NCI-H2171 treated with DMSO at 0.1 percent for 48 hours (cell line): ENCODE results near the gene C20orf204.

Experiments used
- DNase-seq: peaks from one replicate; lab custom pipeline; 2025; lab: John Stamatoyannopoulos, UW

Gene C20orf204

DNA sequence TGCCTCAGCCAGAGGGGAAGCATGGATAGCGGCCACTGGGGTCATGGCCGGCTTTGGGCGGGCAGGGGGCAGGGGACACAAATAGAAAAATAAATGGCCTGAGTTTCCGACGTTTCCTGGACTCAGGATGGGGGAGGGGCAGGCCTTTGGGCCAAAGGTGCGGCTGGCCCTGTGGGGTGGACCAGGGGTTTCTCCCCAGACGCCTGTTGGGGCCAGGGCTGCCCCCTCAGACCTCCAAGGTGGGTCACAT is 20.6 kb downstream of the C20orf204 start:
- no peak for DNase-seq

DNA sequence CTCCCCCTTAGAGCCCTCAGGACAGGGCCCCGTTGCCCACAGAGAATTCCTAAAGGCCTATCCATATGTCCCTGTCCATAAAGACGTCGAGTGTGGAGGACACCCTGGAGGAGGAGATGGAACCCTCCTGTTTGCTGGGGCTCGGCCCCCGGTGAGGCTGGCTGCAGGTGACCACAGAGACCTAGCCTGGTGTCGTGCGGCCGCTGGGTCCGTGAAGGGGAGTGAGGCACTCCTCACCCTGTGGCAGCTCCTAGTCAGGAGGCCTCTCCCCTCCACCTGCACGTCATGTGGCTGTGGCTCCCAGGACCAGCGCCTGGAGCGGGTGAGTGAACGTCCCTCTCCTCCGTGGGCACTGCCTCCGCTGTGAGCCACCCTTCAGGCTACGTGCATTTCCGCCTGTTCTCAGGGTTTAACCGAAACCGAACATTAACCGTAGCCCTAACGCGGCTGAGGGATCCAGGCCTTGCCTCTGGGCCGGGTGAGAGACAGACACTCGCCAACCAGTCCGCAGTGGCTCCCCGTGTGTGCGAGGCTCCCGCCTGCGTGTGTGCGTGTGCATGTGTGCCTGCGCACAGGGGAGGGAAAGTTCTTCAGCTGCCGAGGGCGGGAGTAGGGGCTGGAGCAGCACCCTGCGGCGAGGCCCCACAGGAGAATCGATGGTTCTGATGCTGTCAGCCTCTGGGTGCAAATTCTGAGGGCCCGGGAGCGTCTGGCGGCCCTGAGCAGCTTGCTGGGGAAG is 21.1 kb downstream of the C20orf204 start:
- DNase-seq: no peak

DNA sequence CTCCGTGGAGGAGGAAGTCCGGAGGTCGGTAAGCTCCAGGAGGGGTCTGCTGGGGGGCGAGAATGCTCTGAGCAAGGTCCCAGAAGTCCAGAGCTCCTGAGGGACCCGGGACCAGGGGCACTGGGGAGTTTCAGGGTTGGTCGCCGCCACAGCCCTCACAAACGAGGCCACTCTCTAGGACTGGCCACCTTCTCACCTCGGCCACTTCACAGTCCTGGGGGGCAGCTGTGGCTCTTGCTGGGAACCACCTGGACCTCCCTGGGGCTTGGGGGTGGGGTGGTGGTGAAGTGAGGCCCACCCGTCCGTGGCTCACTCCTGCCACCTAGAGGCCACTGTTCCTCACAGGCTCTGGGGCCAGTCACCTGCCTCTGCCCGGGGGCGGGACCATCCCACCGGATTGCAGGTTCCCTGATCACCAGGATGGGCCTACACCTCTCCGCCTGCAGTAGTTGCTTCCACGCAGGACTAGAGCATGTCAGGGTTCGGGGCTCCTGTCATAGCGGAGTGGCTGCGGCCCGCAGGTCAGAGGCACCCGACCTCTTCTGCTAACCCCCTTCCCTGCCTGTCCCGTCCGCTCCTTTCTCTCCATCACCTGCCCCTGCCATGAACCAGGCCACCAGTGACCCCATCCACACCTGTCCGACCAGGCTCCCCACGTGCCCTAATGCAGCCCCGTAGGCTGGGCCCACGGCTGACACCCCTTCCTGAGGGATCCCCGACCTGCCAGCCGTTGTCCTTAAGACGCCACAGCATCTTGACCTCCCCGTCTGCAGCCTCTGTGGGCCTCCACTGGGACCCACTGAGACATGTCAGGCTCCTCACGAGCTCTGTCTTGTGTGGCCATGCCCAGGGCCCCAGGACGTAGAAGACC is 21.9 kb downstream of the C20orf204 start:
- DNase-seq: peak; percentile 71

DNA sequence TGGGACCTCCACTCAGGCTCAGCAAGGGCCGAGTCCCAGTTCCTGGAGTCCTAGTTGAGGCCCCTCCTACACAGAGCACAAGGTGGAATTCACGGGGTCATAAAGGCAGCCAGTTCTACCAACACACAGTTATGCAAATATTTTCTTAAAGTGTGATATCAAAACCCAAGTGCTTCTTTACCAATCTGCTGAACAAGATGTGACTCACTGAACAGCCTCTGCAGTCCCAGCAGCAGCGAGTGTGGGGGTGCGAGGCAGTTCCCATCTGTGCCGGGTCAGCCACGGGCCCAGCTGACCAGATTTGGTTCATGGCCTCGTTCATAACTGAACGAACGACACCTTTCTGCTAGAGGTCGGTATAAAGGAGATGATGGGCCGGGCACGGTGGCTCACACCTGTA is 22.6 kb downstream of the C20orf204 start:
- no peak for DNase-seq

DNA sequence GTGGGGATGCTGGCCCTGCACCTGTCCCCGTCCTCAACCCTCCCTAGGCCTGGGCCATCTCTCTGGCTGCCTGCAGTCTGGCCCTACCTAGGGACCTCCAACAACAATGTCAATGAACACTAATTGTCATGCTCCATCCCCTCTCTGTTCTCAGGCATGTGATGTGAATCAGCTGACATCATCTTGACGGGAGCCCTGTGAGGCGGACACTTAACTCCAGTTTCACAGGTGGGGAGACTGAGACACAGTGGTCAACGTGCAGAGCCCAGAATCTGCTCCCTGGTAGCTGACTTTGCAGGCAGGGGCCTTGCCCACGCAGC is 26.3 kb downstream of the C20orf204 start:
- DNase-seq: no peak

DNA sequence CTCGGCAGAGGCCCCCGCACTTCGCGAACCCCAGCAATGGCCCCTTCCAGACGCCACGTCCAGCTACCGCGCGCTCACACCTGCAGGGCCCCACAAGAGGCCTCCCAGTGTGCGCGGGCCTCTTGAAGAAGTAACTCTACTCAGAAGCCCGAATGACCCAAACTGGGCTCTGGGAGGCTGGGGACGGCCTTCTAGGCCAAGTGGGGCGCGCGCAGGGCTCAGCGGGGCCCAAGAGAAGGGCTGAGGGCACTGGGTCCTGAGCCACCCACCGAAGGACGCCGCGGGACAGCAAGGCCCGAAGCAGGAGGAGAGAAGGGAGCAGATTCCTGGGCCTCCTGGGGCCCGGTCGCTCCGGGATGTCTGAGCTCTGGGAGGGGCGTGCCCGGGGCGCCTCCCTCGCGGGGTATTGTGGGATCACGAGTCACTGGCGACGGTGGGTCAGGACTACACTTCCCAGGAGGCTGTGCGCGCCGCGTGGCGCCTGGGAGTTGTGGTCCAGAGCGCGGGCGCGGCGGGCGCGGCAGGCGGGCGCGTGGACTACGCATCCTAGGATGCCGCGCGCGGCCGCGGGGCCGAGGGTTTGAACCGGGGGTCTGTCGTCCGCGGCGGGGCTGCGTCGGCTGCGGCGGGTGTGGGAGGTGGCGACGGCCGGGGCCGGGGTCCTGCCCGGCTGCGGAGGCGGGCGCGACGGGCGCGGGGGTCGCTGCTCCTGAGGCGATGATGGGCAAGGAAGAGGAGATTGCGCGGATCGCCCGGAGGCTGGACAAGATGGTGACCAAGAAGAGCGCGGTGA is 26.8 kb downstream of the C20orf204 start, which contains the start of gene TCEA2:
Gene TCEA2, plus strand, starts transcription at position 603 of the 793 bp plus-strand sequence. Its CDS starts 115 bp downstream, at position 718.
- DNase-seq: peak; percentile 96

DNA sequence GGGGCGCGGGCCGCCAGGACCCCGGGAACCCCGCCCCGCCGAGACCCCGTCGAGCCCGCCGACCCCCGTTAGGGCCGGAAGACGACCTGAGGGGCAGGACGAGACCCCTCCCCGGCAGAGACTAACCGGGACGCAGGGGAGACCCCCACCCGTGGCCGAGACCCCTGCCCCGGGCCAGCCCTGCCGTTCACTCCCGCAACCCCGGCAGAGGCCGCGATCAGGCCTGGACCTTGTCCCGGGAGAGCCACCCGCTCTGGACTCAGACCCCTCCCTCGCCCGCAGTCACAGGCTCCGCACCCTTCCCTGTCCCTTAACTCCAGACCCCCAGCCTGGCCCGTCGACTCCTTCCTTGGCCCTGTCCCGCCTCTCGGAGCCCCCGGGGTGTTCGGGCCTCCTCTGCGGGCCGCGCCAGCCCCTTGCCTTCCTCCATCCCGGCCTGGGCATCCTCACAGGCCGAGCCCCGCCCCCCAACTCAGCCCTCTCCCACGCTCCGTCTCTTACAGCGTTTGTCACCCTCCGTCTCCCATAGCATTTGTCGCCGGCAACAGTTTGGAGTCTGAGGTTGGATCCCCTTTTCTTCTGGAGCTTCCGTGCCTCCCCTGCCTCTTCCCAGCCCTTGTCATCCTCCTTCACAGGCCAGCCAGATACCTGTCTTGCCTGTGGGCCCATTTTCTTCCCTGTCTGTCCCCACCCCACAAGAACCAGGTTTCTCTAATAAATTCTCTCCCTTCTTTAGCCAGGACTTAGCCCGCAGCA is 27.6 kb downstream of the C20orf204 start:
- peak; percentile 24 for DNase-seq

DNA sequence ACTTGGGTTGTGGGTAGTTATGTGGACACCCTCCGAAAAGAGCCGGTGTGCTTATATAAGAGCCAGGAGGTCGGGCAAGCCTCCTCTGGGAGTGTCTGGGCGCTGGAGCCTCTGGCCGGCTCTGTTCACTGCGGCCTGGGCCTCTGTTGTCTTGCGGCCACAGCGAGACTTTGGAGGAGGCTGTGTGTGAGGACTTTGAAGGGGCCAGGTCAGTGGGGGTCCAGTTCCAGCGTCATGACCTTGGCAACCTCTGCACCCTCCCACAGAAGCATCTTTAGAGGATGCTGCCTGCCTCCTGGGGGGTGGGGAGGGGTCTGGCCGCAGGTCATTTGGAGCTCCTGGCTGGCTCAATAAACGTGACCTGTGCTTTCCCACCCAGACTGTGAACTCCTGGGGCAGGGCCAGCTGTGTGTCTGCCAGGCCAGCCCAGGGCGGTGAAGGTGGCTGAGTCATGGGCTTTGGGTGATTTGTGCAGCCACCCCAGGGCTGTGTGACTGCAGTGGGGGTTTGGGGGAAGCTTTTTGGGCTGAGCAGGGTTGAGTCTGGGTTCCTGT is 28.2 kb downstream of the C20orf204 start:
- no peak for DNase-seq

DNA sequence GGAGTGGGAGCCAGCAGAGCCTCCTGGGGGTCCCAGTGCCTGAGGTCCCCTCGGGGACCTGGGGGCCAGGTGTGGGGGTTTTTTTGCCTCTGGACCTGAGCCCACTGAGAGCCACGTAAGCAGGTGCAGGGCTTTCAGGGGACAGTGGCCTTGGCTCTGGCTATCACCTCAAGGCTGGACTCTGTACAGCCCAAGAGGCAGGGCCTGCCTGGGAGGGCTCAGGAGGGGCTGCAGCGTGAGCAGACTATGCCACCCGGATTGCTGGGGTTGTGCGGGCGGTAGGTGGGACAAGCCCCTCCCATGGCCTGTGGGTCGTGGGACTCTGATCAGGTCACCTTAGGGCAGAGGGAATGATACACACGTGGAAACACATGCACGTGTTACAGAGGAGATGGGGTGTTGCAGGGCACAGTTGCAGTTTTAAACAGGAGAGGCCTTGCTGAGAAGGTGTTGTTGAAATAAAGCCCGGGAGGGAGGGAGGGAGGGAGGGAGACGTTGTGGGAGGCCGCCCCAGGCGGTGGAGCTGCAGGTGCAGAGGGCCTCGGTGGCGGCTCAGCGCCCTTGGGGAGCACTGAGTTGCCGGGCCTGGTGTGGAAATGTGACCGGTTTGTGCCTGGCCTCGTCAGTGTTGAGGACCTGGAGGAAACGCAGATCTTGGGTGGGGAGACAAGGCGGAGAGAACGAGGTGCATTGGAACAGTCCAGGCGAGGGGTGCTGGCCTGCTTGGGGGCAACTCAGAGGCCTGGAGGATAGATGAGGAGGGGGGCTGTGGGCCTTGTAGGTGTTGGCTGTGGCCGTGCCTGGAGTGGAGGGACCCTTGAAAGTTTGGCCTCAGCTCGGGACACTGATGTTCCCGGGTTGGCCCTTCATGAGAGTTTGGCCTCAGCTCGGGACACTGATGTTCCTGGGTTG is 29.3 kb downstream of the C20orf204 start:
- DNase-seq: no peak

DNA sequence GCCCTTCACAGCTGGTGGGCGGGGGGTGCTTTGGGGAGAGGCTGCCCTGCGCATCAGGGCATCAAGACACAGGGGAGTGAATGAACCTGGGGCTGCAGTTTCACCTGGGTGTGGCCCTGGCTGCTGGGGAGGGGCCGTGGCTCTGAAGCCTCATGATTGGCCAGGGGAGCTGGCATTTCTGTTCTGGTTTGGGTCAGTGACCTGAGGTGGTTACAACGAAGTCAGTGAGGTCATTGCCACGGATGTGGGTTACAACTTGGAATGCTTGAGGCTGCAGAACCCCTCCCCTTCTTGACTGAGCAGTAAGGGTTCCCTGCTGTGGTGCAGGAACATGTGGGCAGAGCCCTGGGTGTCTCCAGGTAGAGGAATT is 30.0 kb downstream of the C20orf204 start:
- no peak for DNase-seq

DNA sequence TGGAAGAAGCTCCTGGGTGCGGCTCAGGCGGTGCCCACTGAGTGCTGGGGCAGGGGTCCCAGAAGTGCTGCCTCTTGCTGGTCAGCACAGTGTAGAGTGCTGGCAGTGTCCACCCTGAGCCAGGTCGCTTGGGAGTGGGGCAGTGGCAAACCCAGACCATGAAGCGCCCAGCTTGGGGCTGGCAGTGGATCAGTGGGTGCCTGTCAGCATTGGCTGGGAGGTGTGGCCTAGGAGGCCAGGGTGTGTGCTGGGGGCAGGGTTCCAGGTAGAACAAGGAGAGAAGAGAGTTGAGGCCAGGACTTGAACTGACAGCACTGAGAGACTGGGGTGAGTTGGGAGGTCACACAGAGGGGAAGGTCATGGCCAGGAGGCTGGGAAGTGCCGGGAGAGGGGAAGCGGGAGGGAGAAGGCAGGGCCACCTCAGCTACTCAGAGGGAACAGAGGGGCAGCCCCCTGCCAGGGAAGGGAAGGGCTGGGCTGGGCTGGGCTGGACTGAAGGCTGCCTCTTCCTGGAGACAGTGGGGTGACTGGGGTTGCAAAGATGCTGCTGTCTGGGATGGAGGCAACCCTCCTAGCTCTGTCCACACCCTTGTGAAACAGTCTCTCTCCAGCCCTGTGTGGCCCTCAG is 31.1 kb downstream of the C20orf204 start:
- DNase-seq: no peak

DNA sequence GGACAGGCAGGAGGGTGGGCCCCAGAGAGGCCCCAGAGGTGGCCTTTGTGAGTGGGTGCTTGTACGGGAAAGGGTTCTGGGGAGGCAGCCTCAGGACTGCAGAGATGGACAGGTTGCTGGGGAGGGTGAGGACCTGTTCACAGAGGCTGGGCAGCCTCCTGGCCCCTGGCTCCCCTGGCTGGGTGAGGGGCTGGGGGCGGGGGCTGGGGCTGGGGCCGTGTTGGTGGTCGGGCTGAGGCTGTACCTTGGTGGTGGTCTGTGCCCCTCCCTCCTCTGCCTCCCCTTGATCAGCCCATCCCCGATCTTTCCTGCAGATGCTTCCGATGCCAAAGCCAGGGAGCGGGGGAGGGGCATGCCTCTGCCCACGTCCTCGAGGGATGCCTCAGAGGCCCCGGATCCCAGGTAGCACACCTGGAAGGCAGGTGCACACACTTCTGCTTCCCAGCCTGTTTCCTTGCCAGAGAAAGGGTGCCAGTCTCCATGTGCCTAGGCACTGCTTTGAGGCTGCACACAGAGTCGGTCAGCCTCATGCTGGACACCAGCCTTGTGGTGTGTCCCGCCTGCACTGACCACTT is 31.8 kb downstream of the C20orf204 start:
- no peak for DNase-seq

DNA sequence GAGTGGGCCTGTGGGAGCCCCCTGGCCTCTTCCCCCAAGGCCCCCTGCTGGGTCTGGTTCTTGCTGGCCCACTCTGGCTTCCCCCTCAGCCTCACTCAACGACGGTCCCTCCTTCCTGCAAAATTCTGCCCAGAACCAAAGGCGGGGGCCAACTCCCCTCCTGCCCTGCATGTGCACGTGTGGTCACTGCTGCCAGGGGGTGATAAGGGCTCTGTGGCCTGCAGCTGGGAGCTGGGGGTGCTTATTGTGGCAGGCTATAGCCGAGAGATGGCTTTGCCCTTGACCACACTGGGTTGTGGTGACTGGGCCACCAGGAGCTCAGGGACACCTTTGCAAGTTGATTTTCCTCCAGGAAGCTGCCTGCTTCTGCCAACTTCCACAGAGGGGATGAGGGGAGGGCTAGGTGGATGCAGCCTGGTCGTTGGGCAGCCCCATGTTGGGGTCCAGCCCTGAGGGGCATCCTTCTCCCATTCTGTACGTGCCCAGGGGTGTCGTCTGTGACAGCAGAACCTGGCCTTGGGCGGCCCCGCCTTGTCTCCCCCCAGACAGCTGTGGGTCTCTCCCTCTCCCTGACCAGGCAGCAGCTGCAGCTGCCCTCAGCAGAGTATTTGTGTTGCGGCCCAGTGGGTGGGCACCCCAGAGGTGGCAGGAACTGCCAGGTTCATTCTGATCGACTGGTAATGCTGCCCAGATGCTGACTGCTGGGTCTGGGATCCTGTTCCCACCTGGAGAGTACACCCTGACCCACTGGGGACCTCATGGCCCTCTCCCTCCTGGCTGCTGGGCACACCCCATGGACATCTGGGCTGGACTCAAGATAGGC is 32.6 kb downstream of the C20orf204 start:
- DNase-seq: no peak

DNA sequence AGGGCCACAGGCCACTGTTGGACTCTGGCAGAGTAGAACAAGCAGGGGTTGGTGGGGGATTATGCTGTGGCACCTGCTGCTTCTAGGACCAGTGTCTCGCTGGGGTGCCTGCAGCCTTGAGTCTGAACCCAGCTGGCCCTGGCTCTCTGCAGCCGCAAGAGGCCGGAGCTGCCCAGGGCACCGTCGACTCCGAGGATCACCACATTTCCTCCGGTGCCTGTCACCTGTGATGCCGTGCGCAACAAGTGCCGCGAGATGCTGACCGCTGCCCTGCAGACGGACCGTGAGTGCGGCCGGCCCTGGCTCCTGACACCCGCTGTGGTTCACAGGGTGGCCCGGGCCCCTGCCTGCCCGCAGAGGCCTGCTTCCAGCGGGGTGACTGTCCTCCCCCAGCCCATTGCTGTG is 33.2 kb downstream of the C20orf204 start:
- DNase-seq: no peak

DNA sequence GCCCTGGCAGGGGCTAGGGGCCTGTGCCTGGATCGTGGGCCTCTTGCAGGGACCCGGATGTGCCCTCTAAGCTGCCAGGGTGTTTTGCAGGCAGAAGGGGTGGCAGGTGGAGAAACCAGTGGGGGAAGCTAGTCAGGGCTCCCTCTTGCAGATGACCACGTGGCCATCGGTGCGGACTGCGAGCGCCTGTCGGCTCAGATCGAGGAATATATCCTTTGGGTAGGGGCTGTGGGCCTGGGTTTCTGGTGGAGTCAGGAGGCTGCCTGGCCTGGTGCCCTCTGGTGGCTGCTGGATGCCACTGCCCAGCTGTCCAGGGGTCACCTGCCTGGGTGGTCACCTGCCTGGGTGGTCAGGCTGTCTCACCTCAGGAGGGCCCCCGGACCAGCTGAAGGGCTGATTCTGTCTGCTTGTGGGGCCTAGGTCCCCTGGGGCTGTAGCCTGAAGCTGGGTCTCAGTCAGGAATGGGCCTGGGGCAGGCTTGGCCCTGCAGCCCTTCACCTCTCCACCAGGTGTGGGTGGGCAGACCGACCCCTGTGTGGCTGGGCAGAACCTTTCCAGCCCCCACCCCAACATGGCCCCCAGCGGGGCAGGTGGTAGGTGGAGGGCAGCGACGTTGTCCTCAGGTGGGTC is 33.7 kb downstream of the C20orf204 start:
- no peak for DNase-seq

DNA sequence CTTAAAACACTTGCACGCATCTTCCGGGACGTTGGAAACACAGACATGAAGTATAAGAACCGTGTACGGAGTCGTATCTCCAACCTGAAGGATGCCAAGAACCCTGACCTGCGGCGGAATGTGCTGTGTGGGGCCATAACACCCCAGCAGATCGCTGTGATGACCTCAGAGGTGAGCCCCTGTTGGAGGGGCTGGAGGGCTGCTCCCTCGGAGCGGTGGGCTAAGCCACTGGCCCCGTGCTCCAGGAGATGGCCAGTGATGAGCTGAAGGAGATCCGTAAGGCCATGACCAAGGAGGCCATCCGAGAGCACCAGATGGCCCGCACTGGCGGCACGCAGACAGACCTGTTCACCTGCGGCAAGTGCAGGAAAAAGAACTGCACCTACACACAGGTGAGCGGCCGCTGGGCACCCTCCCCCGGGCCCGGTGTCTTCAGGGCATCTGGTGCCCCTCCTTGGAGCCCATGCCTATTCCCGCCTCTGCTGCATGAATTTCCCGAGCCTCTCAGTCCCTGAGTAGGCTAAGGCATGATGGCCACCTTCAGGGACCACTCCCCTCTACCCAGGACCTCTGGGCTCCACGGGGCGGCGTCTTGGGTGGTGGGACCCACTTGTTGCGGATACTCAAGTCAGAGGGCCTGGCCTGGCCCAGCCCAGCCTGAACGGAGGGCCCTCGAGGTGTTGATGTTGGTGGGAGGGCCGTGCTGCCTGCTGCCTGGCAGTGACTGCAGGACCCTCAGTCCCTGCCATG is 34.4 kb downstream of the C20orf204 start:
- DNase-seq: no peak

DNA sequence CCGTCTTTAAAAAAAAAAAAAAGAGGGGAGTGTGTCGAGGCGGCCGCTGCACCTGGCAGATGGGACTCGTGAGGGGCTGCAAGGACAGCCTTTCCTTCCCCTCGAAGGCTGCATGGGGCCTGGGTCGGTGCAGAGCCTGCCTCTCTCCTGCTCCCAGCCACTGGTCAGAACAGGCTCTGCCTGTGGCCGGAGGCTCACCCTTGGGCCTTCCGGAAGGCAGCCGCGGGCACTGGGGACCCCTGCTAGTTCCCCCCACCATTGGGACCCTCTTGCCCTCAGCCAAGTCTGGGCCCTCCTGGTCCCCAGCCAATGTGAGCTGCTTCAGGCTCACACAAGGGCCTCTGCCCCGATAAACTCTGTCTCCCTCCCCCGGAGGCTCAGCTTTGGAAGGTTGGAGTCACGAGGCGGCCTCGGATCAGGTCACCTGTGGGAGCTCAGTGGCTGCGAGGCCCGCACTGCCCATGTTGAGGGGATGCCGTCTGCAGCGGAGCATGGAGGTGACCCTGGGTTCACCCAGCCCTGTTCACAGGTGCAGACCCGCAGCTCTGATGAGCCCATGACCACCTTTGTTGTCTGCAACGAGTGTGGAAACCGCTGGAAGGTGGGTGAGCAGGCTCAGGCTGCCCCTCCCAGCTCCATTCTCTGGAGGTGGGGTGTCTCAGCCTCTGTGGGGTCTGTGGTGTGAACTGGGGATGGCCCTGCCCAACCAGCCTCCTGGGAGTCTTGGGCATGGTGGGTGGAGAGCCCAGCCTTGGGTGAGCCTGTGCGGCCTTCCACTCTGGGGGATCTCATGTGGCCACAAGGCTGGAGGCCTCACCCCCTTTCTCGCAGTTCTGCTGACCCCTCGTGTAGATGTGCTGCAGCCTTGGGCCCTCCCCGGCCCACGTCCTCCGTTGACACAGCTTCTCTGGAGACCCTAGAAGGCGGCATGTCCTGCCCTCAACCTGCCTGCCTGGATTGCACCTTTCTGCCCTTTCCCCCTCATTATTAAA is 35.7 kb downstream of the C20orf204 start:
- no peak for DNase-seq
